ENCODE data around the gene ARHGEF18.

Gene ARHGEF18

GRCh38 chr19:7386308-7386707, 37.6 kb downstream of the ARHGEF18 start:
- TF ChIP-seq TEAD4 (IDR thresholded peaks at IDR 0.05) (no peak), CREB1 (IDR thresholded peaks at IDR 0.05; ENCODE audit: low read depth) (no peak), NFIC (IDR thresholded peaks at IDR 0.05) (no peak), RAD21 (IDR thresholded peaks at IDR 0.05; ENCODE audit: low read depth) (peak; percentile 11; the same call in 1 of the 2 replicates), TCF12 (IDR thresholded peaks at IDR 0.05; ENCODE audit: low read depth) (no peak), EGR1 (IDR thresholded peaks at IDR 0.05) (no peak), FOXM1 (IDR thresholded peaks at IDR 0.05; ENCODE audit: borderline replicate concordance, low read depth) (no peak)

- TF ChIP-seq NFIC (IDR thresholded peaks at IDR 0.05) (no peak), USF1 (IDR thresholded peaks at IDR 0.05) (no peak), TCF12 (IDR thresholded peaks at IDR 0.05; ENCODE audit: low read depth) (no peak), TAF1 (IDR thresholded peaks at IDR 0.05; ENCODE audit: low read depth) (no peak), YY1 (IDR thresholded peaks at IDR 0.05; ENCODE audit: low read depth) (no peak), CREB1 (IDR thresholded peaks at IDR 0.05; ENCODE audit: low read depth) (no peak), EGR1 (IDR thresholded peaks at IDR 0.05) (no peak), REST (IDR thresholded peaks at IDR 0.05; ENCODE audit: low read depth) (no peak), EP300 (IDR thresholded peaks at IDR 0.05; ENCODE audit: borderline replicate concordance) (no peak), ZBTB7A (IDR thresholded peaks at IDR 0.05; ENCODE audit: low read depth) (no peak), MAX (IDR thresholded peaks at IDR 0.05) (no peak)
These were observed 38.0 kb downstream of the ARHGEF18 start for GRCh38 chr19:7386769-7387168.

- no peak for TF ChIP-seq ZBTB7A (IDR thresholded peaks at IDR 0.05; ENCODE audit: low read depth)
- TF ChIP-seq FOXM1 (IDR thresholded peaks at IDR 0.05; ENCODE audit: borderline replicate concordance, low read depth), result no peak
- no peak for TF ChIP-seq MAX (IDR thresholded peaks at IDR 0.05)
- TF ChIP-seq EGR1 (IDR thresholded peaks at IDR 0.05), result no peak
- no peak for TF ChIP-seq TCF12 (IDR thresholded peaks at IDR 0.05; ENCODE audit: low read depth)
- TF ChIP-seq YY1 (IDR thresholded peaks at IDR 0.05; ENCODE audit: low read depth), result no peak
These were observed 42.5 kb downstream of the ARHGEF18 start for GRCh38 chr19:7391218-7391670.

- no peak for TF ChIP-seq REST (IDR thresholded peaks at IDR 0.05; ENCODE audit: low read depth)
- TF ChIP-seq ZBTB7A (IDR thresholded peaks at IDR 0.05; ENCODE audit: low read depth), result no peak
- no peak for TF ChIP-seq FOXM1 (IDR thresholded peaks at IDR 0.05; ENCODE audit: borderline replicate concordance, low read depth)
- TF ChIP-seq EP300 (IDR thresholded peaks at IDR 0.05; ENCODE audit: borderline replicate concordance), result no peak
- TF ChIP-seq MAX (IDR thresholded peaks at IDR 0.05), result no peak
- TF ChIP-seq TCF12 (IDR thresholded peaks at IDR 0.05; ENCODE audit: low read depth), result no peak
- no peak for TF ChIP-seq TEAD4 (IDR thresholded peaks at IDR 0.05)
- no peak for TF ChIP-seq CREB1 (IDR thresholded peaks at IDR 0.05; ENCODE audit: low read depth)
- no peak for TF ChIP-seq CEBPB (IDR thresholded peaks at IDR 0.05)
- TF ChIP-seq TAF1 (IDR thresholded peaks at IDR 0.05; ENCODE audit: low read depth), result no peak
- TF ChIP-seq EGR1 (IDR thresholded peaks at IDR 0.05), result no peak
- TF ChIP-seq USF1 (IDR thresholded peaks at IDR 0.05), result no peak
- no peak for TF ChIP-seq YY1 (IDR thresholded peaks at IDR 0.05; ENCODE audit: low read depth)
- no peak for TF ChIP-seq NFIC (IDR thresholded peaks at IDR 0.05)
These were observed 44.7 kb downstream of the ARHGEF18 start for GRCh38 chr19:7393459-7393858.

GRCh38 chr19:7393939-7394730, 45.4 kb downstream of the ARHGEF18 start:
- TF ChIP-seq CREB1 (IDR thresholded peaks at IDR 0.05; ENCODE audit: low read depth) (no peak), FOXM1 (IDR thresholded peaks at IDR 0.05; ENCODE audit: borderline replicate concordance, low read depth) (no peak), USF1 (IDR thresholded peaks at IDR 0.05) (no peak), EP300 (IDR thresholded peaks at IDR 0.05; ENCODE audit: borderline replicate concordance) (no peak), ZBTB7A (IDR thresholded peaks at IDR 0.05; ENCODE audit: low read depth) (no peak), TEAD4 (IDR thresholded peaks at IDR 0.05) (no peak), MAX (IDR thresholded peaks at IDR 0.05) (no peak), REST (IDR thresholded peaks at IDR 0.05; ENCODE audit: low read depth) (no peak), EGR1 (IDR thresholded peaks at IDR 0.05) (no peak), YY1 (IDR thresholded peaks at IDR 0.05; ENCODE audit: low read depth) (no peak), TAF1 (IDR thresholded peaks at IDR 0.05; ENCODE audit: low read depth) (no peak), RAD21 (IDR thresholded peaks at IDR 0.05; ENCODE audit: low read depth) (no peak), CEBPB (IDR thresholded peaks at IDR 0.05) (no peak), TCF12 (IDR thresholded peaks at IDR 0.05; ENCODE audit: low read depth) (no peak), NFIC (IDR thresholded peaks at IDR 0.05) (no peak)

Measured in Ishikawa (cell line).